GM12892 (cell line): Measurements from ENCODE around the gene PIK3AP1.

Source experiments
- POLR2A ChIP-seq: IDR thresholded peaks from 2 replicates; pipeline ENCODE4 v1.6.1; 2011; ENCODE audit warnings: low read depth, low read length, control low read depth
- POLR2AphosphoS5 ChIP-seq: IDR thresholded peaks from 2 replicates; pipeline ENCODE4 v1.6.1; 2011; ENCODE audit warnings: low read depth, low read length, control low read depth
- TAF1 ChIP-seq: IDR thresholded peaks from 2 replicates; pipeline ENCODE4 v1.6.1; 2011; ENCODE audit warnings: low read depth, mild to moderate bottlenecking, control low read depth, low read length, borderline replicate concordance

DNA sequence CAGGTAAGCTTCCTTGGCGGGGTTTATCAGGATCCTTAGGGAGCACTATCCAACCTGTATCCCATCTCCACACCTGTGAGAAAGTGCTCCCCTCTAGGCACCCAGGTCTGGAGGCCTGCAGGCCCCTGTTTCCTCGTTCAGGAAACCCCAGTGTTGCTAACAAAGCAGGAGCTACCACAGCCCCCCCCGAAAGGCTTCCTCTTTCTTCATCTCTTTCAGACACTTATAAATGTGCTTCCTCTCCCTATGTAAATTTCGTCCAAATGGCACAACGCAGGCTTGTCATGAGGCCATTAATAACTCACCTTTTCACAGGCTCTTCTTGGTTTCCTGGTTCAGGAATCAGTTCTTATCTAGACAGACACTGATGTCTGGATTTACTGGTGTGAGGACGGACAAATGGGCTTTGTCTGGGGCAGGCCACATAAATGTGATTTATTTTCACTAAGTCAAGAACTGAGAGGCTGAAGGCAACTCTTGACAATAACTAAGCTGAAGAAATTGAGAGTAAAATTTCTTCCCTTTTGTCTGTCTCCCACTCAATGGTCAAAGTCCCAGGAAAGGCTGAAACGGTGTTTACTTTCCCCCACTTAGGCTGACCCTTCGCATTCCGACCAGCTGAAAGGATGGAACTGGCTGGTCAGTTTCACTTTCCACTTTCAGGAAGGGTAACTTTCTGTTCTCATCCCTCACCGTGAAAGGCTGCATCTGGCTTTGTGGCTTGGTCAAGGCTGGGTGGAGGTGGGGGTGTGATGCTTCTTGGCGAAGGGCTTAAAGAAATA lies 46.8 kb downstream of the PIK3AP1 start:
- TF ChIP-seq TAF1 (no peak), POLR2A (no peak), POLR2AphosphoS5 (no peak)
